Trophoblast cell (in vitro differentiated cells and primary cell): ENCODE data around the gene HAUS8.

Experiments used
- DNase-seq, 2 donors: peaks; one replicate each; pipeline ENCODE4 v3.0.0-alpha.2; 2016
- H2AFZ ChIP-seq: 2 replicates; pipeline ENCODE4 v1.6.1; 2013; ENCODE audit warnings: low read length, moderate library complexity, mild to moderate bottlenecking; ENCODE audit not compliant: insufficient read depth, poor library complexity
- H2AK5ac ChIP-seq: 2 replicates; pipeline ENCODE4 v1.6.1; 2013; ENCODE audit warnings: mild to moderate bottlenecking, low read length
- H2BK120ac ChIP-seq: 2 replicates; pipeline ENCODE4 v1.6.1; 2013; ENCODE audit warnings: low read length, mild to moderate bottlenecking, moderate library complexity; ENCODE audit not compliant: insufficient read depth, poor library complexity
- H2BK12ac ChIP-seq: 2 replicates; pipeline ENCODE4 v1.6.1; 2013; ENCODE audit warnings: mild to moderate bottlenecking, low read length, moderate library complexity
- H2BK5ac ChIP-seq: 2 replicates; pipeline ENCODE4 v1.6.1; 2013; ENCODE audit warnings: low read length, low read depth, moderate library complexity, mild to moderate bottlenecking; ENCODE audit not compliant: poor library complexity
- H3K14ac ChIP-seq: 2 replicates; pipeline ENCODE4 v1.6.1; 2013; ENCODE audit warnings: mild to moderate bottlenecking, low read length
- H3K18ac ChIP-seq: 2 replicates; pipeline ENCODE4 v1.6.1; 2013; ENCODE audit warnings: mild to moderate bottlenecking, low read length
- H3K23ac ChIP-seq: 2 replicates; pipeline ENCODE4 v1.6.1; 2013; ENCODE audit warnings: low read length
- H3K27ac ChIP-seq: 2 replicates; pipeline ENCODE4 v1.5.1; 2013; ENCODE audit warnings: low read depth, mild to moderate bottlenecking, inconsistent platforms, low read length, moderate library complexity
- H3K27me3 ChIP-seq: 2 replicates; pipeline ENCODE4 v1.6.1; 2013; ENCODE audit warnings: inconsistent platforms, mild to moderate bottlenecking, low read length, moderate library complexity; ENCODE audit not compliant: insufficient read depth
- H3K36me3 ChIP-seq, 2 experiments: 1 replicate in 1 of 2; 2 replicates in 1 of 2; pipeline ENCODE4 v1.6.1; 2013; ENCODE audit warnings: low read length in 2 of 2, mild to moderate bottlenecking in 2 of 2, moderate library complexity in 1 of 2; ENCODE audit not compliant: insufficient read depth in 2 of 2, control insufficient read depth in 1 of 2
- H3K4ac ChIP-seq: 2 replicates; pipeline ENCODE4 v1.6.1; 2013; ENCODE audit warnings: low read depth, mild to moderate bottlenecking, low read length, moderate library complexity
- H3K4me1 ChIP-seq, 2 experiments: 1 replicate in 1 of 2; 2 replicates in 1 of 2; pipeline ENCODE4 v1.6.1; 2013; ENCODE audit warnings: low read length in 2 of 2, mild to moderate bottlenecking in 2 of 2, moderate library complexity in 1 of 2; ENCODE audit not compliant: insufficient read depth in 2 of 2, control insufficient read depth in 1 of 2
- H3K4me2 ChIP-seq: 2 replicates; pipeline ENCODE4 v1.6.1; 2013; ENCODE audit warnings: inconsistent platforms, mild to moderate bottlenecking, low read length, moderate library complexity
- H3K4me3 ChIP-seq: 2 replicates; pipeline ENCODE4 v1.5.1; 2013; ENCODE audit warnings: mild to moderate bottlenecking, low read depth, low read length, inconsistent platforms
- H3K79me1 ChIP-seq: one replicate; pipeline ENCODE4 v1.6.1; 2013; ENCODE audit warnings: low read length
- H3K79me2 ChIP-seq: 2 replicates; pipeline ENCODE4 v1.6.1; 2013; ENCODE audit warnings: low read length, mild to moderate bottlenecking; ENCODE audit not compliant: control insufficient read depth, insufficient read depth, poor library complexity
- H3K9ac ChIP-seq: 2 replicates; pipeline ENCODE4 v1.6.1; 2013; ENCODE audit warnings: mild to moderate bottlenecking, low read length
- H3K9me3 ChIP-seq: 2 replicates; pipeline ENCODE4 v1.6.1; 2013; ENCODE audit warnings: low read depth, mild to moderate bottlenecking, control low read depth, inconsistent platforms, low read length; ENCODE audit not compliant: insufficient read depth
- H4K12ac ChIP-seq: 2 replicates; pipeline ENCODE4 v1.6.1; 2013; ENCODE audit warnings: low read depth, mild to moderate bottlenecking, low read length, moderate library complexity
- H4K8ac ChIP-seq: 2 replicates; pipeline ENCODE4 v1.6.1; 2013; ENCODE audit warnings: low read depth, mild to moderate bottlenecking, low read length, moderate library complexity
- H4K91ac ChIP-seq: one replicate; pipeline ENCODE4 v1.6.1; 2013; ENCODE audit warnings: low read depth, mild to moderate bottlenecking, low read length, moderate library complexity
- WGBS: extraction: QIAGEN DNeasy Blood & Tissue Kit; methylation state at CpG from one replicate; pipeline ENCODE4 v1.1.7; 2013; ENCODE audit warnings: missing lambda C conversion rate; ENCODE audit not compliant: insufficient read length, insufficient coverage; ENCODE audit errors: extremely low coverage; 5-methylcytosine and 5-hydroxymethylcytosine counted together

The HAUS8 gene

DNA sequence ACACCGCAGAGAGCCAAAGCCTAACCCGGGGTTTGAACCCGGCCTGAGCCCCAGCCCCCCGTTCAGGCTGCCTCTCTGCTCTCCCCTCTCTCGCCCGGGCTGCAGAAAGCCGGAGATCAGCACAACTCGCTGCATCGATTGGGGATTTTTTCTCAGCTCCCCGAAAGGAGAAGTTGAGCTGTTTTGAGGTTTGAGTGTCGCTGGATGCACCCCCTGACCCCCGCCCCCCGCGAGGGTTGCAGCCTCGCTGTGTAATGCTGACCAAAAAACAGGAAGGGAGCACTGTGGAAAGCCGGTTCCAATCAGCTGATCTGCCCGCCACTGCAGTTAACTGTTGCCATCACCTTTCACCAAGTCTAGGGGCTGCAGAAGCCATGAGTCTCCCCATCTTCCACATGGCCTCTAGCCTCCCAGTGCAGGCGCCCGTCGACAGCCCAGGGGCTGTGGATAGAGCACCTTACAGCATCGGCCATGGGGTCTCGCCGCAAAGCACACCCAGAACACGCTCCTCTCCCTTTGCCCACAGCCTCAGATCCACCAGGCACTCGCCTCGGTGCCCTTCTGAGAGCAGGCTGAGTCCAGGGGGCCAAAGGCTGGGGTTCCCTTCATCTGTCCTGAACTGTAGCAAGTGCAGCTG lies 34.8 kb upstream of the HAUS8 start:
- Histone ChIP-seq H3K18ac (no peak overlapping the region), H2BK12ac (no peak overlapping the region), H3K23ac (no peak overlapping the region), H4K12ac (no peak overlapping the region), H2BK5ac (no peak overlapping the region), H2AFZ (no peak overlapping the region), H2BK120ac (no peak overlapping the region), H3K4me1 (peaks cover 26 to 30% of the 10 kb centered on the region in 2 experiments), H3K14ac (no peak overlapping the region), H2AK5ac (no peak overlapping the region), H3K79me1 (peaks cover 8% of the 10 kb centered on the region), H3K9me3 (peaks cover 1% of the 10 kb centered on the region), H3K4me2 (no peak overlapping the region), H3K36me3 (peaks cover 31 to 42% of the 10 kb centered on the region in 2 experiments), H3K4me3 (no peak overlapping the region), H3K79me2 (peaks cover 4% of the 10 kb centered on the region), H4K8ac (no peak overlapping the region), H3K27ac (no peak overlapping the region), H3K27me3 (no peaks in the 10 kb centered on the region), H4K91ac (no peak overlapping the region), H3K4ac (no peak overlapping the region), H3K9ac (no peak overlapping the region)
- DNase-seq = no peak
- WGBS = no CpG with 5 or more reads among the region's 26 CpGs

DNA sequence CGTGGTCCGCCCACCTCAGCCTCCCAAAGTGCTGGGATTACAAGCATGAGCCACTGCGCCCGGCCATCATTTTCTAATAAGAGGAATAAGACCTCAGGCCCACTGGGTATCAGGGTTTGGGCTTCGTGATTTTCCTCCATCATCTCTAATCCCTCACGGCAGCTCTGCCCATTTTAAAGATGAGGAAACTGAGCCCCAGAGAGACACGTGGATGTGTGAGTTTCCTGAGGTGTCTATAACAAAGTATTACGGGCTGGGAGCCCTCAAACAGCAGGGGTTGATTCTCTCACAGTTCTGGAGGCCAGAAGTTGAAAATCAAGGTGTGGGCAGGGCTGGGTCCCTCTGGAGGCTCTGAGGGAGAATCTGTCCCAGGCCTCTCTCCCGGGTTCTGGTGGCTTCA lies 34.0 kb upstream of the HAUS8 start:
- no peak overlapping the region for H3K4me2 ChIP-seq
- peaks cover 33 to 45% of the 10 kb centered on the region in 2 experiments for H3K36me3 ChIP-seq
- no peak overlapping the region for H3K4ac ChIP-seq
- H3K9ac ChIP-seq = no peak overlapping the region
- H3K4me1 ChIP-seq = peaks cover 26 to 30% of the 10 kb centered on the region in 2 experiments
- H3K79me2 ChIP-seq = peaks cover 4% of the 10 kb centered on the region
- H3K23ac ChIP-seq = no peak overlapping the region
- H2BK12ac ChIP-seq = no peak overlapping the region
- H3K27ac ChIP-seq = no peak overlapping the region
- no peaks in the 10 kb centered on the region for H3K27me3 ChIP-seq
- no peak overlapping the region for H2BK120ac ChIP-seq
- no peak overlapping the region for H4K91ac ChIP-seq
- no peak overlapping the region for H2BK5ac ChIP-seq
- peaks cover 1% of the 10 kb centered on the region for H3K9me3 ChIP-seq
- WGBS = no CpG with 5 or more reads among the region's 9 CpGs
- H3K79me1 ChIP-seq = peaks cover 8% of the 10 kb centered on the region
- H3K4me3 ChIP-seq = no peak overlapping the region
- H4K12ac ChIP-seq = no peak overlapping the region
- no peak overlapping the region for H2AK5ac ChIP-seq
- H2AFZ ChIP-seq = no peak overlapping the region
- H3K14ac ChIP-seq = no peak overlapping the region
- H3K18ac ChIP-seq = no peak overlapping the region
- H4K8ac ChIP-seq = no peak overlapping the region
- no peak for DNase-seq

DNA sequence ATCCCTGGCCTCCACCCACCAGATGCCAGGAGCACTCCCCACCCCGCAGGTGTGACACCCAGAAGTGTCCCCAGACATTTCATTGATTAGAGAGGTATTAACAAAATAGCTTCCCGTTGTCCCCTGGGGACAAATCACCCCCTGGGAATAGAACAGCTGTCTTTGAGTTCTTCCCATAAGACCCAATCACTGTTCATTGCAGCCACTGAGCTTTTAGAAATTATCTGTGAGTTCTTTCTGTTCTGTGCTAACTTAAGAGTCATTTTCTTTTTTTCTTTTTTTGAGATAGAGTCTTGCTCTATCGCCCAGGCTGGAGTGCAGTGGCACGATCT lies 33.2 kb upstream of the HAUS8 start:
- no peak overlapping the region for H3K14ac ChIP-seq
- peak overlapping the region; percentile 21 for H2BK5ac ChIP-seq
- no peak overlapping the region for H2AFZ ChIP-seq
- H2AK5ac ChIP-seq = no peak overlapping the region
- no peak overlapping the region for H4K12ac ChIP-seq
- H3K36me3 ChIP-seq = peaks cover 33 to 48% of the 10 kb centered on the region in 2 experiments
- peak overlapping the region; percentile 46 for H3K4me2 ChIP-seq
- no peak overlapping the region for H3K4me3 ChIP-seq
- H3K27me3 ChIP-seq = no peaks in the 10 kb centered on the region
- H3K23ac ChIP-seq = no peak overlapping the region
- H4K91ac ChIP-seq = peak overlapping the region; percentile 26
- no peak for DNase-seq
- H4K8ac ChIP-seq = no peak overlapping the region
- no peak overlapping the region for H3K4ac ChIP-seq
- peaks cover 8% of the 10 kb centered on the region for H3K79me1 ChIP-seq
- H3K18ac ChIP-seq = peak overlapping the region; percentile 46
- H3K9ac ChIP-seq = no peak overlapping the region
- H3K79me2 ChIP-seq = peaks cover 4% of the 10 kb centered on the region
- H2BK12ac ChIP-seq = peak overlapping the region; percentile 62
- WGBS = no CpG with 5 or more reads among the region's 4 CpGs
- H3K4me1 ChIP-seq = peaks cover 26 to 30% of the 10 kb centered on the region in 2 experiments
- H3K27ac ChIP-seq = peak overlapping the region; percentile 3
- no peaks in the 10 kb centered on the region for H3K9me3 ChIP-seq
- H2BK120ac ChIP-seq = no peak overlapping the region

DNA sequence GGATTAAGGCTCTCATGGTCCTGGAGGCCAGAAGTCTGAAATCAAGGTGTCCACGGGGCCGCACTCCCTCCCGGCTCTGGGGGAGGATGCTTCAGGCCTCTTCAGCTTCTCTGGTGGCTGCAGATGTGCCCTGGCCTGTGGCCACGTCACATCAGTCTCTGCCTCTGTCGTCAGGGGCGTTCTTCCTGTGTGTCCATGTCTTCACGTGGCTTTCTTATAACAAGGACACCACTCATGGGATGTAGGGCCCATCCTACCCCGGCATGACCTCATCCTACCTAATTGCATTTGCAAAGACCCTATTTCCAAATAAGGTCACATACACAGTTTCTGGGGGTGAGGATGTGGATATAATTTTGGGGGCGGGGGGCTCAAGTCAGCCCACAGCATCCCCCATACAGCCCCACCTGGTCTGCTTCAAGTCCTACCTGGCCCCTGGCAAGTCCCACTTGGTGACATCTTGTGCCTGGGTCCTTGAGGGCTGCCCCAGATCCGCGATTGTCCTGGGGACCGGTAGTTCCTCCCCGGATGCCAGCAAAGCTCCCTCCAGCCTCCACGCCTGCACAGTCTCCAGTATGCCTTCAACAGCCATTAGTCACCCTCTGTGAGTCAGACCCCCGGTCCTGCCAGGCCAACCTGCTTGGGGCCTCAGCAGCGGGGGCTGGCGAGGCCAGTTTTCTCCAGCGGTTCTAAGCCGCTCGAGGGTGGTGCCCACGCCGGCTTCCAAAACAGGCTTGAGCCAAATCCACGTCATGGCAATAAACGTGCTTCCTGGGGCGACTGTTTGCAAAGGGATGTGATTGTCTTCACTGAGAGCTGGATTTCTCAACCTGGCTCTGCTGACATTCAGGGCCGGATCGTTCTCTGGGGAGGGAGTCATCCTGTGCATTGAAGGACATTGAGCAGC lies 32.5 kb upstream of the HAUS8 start:
- peak overlapping the region; percentile 18 for H2BK120ac ChIP-seq
- H3K4me2 ChIP-seq = peak overlapping the region; percentile 46
- peak overlapping the region; percentile 60 for H3K4ac ChIP-seq
- peak overlapping the region; percentile 26 for H4K91ac ChIP-seq
- H3K36me3 ChIP-seq = peaks cover 33 to 53% of the 10 kb centered on the region in 2 experiments
- H2BK5ac ChIP-seq = peak overlapping the region; percentile 66
- H3K79me2 ChIP-seq = peaks cover 4% of the 10 kb centered on the region
- H3K4me3 ChIP-seq = no peak overlapping the region
- no peak overlapping the region for H3K9ac ChIP-seq
- no CpG with 5 or more reads among the region's 27 CpGs for WGBS
- peak overlapping the region; percentile 46 for H3K14ac ChIP-seq
- peaks cover 5% of the 10 kb centered on the region for H3K79me1 ChIP-seq
- H3K27me3 ChIP-seq = no peaks in the 10 kb centered on the region
- peaks cover 23 to 29% of the 10 kb centered on the region in 2 experiments for H3K4me1 ChIP-seq
- H2AK5ac ChIP-seq = peak overlapping the region; percentile 21
- no peak overlapping the region for H2AFZ ChIP-seq
- H4K12ac ChIP-seq = no peak overlapping the region
- H3K18ac ChIP-seq = peak overlapping the region; percentile 50
- DNase-seq = peak; percentile 89
- no peak overlapping the region for H3K23ac ChIP-seq
- H4K8ac ChIP-seq = peak overlapping the region; percentile 33
- H3K27ac ChIP-seq = peak overlapping the region; percentile 56
- H3K9me3 ChIP-seq = no peaks in the 10 kb centered on the region
- H2BK12ac ChIP-seq = peak overlapping the region; percentile 80
